GDM1 (cell line): ENCODE data around the gene EFNB1.
"Not testable (repeated sequence)": the region's sequence is repeated elsewhere in the genome, so short reads cannot be mapped to it uniquely, and the experiment has no call there.

Source experiments
- DNase-seq: peaks from one replicate; lab custom pipeline; 2025; lab: John Stamatoyannopoulos, UW

EFNB1 gene

GRCh38 chrX:68828740-68829581 lies at the start of gene EFNB1:
Gene EFNB1 (plus strand): TSS chrX:68829021. CDS start chrX:68829777, 756 bp downstream.
- DNase-seq = peak; percentile 85

GRCh38 chrX:68781295-68781694 lies 47.5 kb upstream of the EFNB1 start:
- not testable (repeated sequence) for DNase-seq

DNA sequence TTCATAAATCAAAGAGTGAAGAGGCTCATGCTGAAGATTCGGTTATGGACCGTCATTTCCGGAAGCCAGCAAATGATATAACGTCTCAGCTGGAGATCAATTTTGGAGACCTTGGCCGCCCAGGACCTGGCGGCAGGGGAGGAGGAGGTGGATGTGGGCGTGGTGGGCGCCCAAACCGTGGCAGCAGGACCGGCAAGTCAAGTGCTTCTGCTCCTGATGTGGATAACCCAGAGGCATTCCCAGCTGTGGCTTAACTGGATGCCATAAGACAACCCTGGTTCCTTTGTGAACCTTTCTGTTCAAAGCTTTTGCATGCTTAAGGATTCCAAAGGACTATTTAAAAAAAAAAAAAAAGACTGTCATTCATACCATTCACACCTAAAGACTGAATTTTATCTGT lies 44.0 kb upstream of the EFNB1 start:
- no peak for DNase-seq

GRCh38 chrX:68786581-68786980 lies 42.2 kb upstream of the EFNB1 start:
- not testable (repeated sequence) for DNase-seq

GRCh38 chrX:68789966-68790365 lies 38.9 kb upstream of the EFNB1 start:
- DNase-seq = no peak

DNA sequence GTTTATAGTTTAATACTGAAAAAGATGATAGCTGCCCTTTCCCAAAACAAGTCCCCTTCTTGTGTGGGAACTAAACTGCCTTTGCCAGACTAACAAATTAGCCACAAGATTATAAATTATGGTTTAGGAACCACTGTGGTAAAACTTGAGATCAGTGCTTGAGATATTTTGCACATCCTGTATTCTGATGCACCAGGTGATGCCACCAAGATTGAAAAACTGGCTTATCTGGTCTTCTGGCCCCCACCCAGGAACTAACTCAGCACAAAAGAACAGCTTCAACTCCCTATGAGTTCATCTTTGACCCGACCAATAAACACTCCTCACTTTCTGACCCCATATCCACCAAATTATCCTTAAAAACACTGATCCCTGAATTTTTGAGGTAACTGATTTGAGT lies 36.7 kb upstream of the EFNB1 start:
- no peak for DNase-seq

- no peak for DNase-seq
These were observed 34.4 kb upstream of the EFNB1 start for GRCh38 chrX:68794461-68794860.

DNA sequence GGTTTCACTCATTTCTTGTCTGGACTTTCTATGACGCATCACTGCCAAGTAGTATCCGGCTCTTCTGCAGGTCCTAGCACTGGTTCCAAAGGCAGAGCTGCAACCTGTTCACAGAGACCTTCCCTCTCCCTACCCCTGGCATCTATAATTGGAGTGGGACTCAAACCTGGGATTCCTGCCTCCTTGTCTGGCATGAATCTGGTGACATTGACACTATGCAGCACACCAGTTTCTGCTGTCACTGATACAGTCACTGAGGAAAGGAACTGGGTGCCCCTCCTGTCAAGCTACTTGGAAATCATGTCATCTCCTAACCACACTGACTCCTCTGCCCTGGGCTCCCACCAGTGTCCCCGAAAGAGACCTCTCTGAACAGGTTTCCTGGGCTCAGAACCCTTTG lies 33.1 kb upstream of the EFNB1 start:
- DNase-seq = no peak

GRCh38 chrX:68798400-68798799 lies 30.4 kb upstream of the EFNB1 start:
- DNase-seq = not testable (repeated sequence)

GRCh38 chrX:68801737-68802290 lies 27.0 kb upstream of the EFNB1 start:
- DNase-seq = no peak

DNA sequence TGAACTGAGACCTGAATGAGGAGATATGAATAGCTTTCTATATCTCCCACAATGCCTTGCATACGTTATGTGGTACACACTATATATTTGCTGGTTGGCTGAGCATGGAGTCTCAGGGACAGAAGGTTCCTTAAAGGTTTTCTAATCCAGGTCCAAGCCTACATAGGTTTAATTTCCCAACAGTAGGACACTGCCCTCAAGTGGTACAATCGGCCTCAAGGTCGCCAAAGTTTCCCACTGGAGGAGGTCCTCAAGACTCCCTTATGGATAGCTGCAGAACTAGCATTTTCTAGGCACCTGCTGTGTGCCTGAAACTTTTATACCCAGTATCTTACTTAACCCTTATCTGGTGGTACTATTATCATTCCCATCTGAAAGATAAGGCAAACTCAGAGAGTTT lies 21.0 kb upstream of the EFNB1 start:
- DNase-seq = no peak

DNA sequence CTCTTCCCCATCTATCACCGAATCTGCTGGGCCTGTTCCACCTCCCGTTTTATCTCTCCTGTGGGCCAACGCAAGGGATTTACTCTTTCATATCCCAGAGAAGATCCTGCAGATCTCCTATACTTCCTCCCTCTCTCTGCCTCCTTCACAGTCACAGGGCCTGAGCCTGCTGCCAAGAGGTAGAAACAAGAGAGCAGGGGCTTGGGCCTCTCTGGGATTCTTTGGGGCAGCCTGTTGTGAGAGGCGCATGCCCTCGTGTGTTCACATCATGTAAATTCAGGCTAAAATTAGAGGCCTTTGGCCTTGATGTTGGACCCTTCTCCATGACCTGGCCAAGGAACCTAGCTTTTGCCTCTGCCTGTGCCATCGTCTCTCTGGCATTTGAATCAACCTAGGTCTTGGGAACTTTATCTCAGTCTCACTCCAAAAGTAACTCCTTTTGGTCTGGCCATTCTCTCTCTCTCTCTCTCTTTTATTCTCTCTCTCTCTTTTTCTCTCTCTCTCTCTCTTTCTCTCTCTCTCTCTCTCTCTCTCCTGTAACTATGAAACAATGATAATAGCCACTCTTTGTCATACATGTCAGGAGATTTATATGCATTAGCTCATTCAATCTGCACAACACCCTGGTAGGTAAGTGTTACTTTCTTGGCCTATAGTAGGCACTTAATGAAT lies 20.0 kb upstream of the EFNB1 start:
- no peak for DNase-seq

DNA sequence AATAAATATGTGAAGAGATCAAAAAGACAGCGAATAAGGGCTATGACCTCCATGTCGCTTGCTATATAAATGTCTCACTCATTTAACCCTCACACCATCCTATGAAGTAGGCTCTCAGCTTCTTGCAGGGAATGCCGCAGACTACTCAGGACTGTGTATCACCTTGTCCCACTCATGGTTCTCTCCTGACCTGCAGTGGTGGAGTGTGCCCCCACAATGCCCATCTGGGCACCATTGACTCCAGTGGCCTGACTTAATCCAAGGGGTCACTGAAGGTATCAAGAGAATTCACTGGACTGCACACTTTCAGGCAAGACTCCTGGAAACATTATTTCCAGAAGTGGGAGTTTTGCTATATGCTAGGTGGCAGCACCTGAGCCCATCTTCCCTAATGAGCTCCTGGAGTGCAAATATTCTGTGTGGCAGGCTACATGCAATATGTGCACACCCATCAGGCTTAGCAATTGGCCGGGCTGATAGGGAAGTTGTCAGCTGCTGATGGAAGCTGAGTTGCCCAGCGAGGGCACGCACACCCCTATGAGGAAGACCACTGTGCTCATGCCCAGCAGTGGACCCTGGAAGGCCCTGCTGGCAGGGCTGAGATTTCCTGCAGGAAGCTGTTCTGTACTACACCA lies 8.2 kb upstream of the EFNB1 start:
- DNase-seq = no peak

- no peak for DNase-seq
These were observed 7.2 kb upstream of the EFNB1 start for GRCh38 chrX:68821616-68822015.

DNA sequence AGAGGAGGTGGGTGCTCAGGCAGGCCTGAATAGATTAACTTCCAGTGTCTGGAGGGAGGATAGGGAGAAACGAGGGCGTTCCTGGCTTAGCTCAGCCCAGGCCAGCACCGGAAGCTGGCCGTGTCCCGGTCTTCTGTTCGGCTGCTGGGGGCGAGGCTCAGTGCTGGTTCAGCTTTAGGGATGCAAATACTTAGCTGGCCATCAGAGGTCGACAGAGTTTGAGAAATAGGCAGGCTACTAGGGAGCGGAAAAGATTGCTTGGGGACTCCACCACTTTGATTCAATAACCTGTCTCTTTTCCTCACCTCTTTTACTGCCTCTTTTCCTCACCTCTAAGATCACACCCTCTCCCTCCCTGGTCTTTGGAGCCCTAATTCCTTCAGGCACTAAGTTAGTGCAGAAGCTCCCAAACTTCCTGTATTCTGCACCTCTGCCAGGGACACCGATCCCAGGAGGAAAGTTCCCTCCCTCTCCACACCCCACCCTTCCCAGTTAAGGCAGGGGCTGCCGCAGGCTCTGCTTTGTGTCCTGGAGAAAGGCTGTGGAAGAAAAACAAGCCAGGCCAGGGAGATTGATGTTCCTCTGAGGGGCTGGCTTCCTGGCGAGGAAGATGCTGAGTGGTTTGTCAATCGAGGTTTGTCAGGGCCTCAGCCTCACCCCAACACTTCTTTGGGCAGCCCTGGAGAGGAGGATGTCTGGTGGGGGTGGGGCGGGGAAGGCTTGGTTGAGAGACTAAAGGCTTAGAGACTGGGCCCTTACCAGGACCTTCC lies 6.0 kb upstream of the EFNB1 start:
- DNase-seq = no peak

GRCh38 chrX:68823413-68824151 lies 5.2 kb upstream of the EFNB1 start:
- DNase-seq = no peak

GRCh38 chrX:68824152-68824433 lies 4.7 kb upstream of the EFNB1 start:
- no peak for DNase-seq

- DNase-seq = no peak
These were observed 4.2 kb upstream of the EFNB1 start for GRCh38 chrX:68824565-68825125.

GRCh38 chrX:68826113-68826980 lies 2.5 kb upstream of the EFNB1 start:
- DNase-seq = no peak

DNA sequence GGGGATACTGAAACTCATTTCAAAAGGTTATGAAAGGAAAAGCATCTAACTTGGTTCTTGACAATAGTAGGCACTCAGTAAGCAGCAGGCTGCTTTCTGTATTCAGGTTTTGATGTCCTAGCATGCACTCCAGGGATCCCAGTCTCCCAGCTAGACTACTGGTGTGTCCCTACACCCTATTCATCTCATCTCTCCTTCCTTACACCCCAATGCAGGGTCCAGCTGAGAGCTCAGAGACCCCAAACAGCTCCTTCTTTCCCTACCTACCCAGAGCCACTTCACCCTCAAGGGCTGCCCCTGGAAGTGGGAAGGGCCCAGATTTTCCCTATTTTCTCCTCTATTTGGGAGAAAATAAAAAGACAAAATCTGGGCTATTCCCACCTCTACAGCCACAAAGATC lies 1.6 kb upstream of the EFNB1 start:
- DNase-seq = no peak
